GM19328 (cell line): Measurements from ENCODE around the gene ESRP2.

Experiments
- ATAC-seq: cut with Tn5 transposase; IDR thresholded peaks from one replicate; pipeline ENCODE4 v1.9.1; 2021; ENCODE audit warnings: mild to moderate bottlenecking, moderate library complexity; ENCODE audit not compliant: unreplicated experiment

ESRP2 gene

DNA sequence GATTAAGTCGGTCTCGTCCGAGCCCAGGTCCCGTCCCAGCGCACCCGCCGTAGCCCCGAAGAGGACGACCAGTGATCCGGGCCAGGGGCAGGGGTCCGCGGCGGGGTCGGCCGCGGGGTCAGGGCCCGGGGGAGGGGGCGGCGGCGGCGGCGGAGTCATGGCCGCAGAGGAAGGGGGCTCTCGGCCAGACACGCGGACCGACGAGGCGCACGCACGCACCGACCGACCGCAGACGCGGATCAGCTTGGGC lies at the start of gene ESRP2:
ESRP2 (minus strand) TSS at position 241 of the 250 bp plus-strand sequence; CDS start at position 159, 82 bp downstream.
- no peak for ATAC-seq

DNA sequence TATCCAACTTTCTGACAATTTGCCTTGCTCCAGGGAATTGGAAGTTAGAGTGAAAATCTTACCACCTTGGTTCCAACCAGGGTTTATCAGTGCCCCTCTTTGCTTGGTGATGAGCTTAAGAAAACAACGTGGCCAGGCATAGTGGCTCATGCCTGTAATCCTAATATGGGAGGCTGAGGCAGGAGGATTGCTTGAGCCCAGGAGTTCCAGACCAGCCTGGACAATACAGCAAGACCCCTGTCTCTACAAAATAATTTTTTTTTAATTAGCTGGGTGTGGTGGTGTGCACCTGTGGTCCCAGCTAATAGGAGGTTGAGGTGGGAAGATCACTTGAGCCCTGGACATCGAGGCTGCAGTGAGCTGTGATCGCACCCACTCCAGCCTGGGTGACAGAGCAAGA lies 49.8 kb upstream of the ESRP2 start:
- no peak for ATAC-seq

DNA sequence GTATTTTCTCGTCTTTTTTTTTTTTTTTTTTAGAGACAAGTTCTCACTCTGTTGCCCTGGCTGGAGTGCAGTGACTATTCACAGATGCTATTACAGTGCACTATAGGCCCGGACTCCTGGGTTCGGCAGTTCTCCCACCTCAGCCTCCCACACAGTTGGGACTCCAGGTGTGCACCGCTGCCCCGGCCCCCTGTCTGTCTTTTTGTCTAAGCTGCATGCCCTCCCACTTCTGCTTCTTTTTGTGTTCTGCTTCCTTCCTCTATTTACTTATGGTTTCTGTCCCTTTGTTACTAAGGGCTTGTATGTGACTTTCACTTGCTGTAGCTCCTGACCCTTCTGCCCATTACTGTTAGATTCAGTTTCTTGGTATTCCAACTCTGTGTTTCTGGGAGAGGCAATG lies 48.9 kb upstream of the ESRP2 start:
- ATAC-seq, result peak; percentile 38

DNA sequence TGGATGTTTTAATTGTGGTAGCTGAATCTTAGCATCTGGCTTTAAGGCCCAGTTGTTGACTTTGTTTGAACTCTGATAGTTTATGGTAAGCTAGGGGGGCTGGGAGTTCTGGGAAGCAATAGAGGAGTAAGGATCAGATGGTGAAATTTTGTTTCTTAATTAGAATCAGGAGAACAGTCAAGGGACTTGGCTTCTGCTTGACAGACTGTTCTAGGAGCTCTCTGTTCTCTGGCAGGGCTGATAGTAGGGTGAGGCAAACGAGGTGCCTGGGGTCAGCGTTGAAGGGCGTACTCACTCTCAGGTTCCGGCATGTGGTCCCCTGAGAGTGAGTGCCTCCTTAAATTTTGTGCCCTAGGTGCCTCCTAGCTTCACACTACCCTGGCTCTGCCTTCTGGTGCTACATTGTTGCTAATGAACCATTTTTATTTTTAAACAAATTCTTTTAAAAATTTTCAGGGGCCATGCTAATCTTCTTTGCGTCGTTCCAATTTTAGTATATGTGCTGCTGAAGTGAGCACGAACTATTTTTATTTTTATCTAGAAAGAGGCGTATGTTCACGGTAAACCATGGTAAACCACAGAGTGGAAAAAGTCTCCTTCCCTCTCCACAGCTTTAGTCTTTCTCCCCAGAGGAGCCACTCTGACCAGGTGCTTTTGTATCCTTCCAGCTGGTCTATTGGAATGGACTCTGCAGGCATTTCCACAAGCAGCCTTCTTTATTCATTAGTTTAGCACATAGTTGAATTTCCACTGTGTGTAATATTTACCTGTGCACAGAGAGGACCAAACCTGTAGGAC lies 48.1 kb upstream of the ESRP2 start:
- no peak for ATAC-seq

DNA sequence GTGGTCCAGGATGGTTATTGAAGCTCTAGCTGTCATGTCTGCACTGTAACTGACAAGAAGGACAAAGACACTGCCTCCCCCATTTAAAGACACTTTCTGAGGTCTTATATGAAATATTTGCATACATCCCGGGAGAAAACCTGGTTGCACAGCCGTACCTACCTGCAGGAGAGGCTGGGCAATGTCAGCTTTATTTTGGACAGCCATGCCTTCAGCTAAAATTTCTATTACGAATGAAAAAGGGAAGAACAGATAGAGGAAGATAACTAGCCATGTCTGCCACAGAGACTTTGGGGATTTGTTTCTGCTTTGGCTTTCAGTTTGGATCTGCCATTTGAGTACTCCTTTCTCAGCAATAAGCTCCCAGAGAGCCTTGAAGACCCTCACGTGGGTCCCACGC lies 47.4 kb upstream of the ESRP2 start:
- no peak for ATAC-seq

DNA sequence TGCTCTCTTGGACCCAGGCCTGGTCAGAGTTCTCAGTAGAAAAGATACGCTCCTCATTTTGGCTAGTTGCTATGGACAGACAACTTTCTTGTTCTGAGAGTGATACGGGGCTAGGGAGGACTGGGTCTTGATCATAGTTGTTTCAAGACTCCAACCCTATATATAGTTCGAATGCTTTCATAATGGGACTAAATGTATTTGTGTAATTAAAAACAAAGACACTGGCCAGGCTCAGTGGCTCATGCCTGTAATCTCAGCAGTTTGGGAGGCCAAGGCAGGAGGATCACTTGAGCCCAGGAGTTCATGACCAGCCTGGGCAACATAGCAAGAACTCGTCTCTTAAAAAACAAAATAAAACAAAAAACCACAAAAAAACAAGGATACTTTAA lies 46.1 kb upstream of the ESRP2 start:
- no peak for ATAC-seq

DNA sequence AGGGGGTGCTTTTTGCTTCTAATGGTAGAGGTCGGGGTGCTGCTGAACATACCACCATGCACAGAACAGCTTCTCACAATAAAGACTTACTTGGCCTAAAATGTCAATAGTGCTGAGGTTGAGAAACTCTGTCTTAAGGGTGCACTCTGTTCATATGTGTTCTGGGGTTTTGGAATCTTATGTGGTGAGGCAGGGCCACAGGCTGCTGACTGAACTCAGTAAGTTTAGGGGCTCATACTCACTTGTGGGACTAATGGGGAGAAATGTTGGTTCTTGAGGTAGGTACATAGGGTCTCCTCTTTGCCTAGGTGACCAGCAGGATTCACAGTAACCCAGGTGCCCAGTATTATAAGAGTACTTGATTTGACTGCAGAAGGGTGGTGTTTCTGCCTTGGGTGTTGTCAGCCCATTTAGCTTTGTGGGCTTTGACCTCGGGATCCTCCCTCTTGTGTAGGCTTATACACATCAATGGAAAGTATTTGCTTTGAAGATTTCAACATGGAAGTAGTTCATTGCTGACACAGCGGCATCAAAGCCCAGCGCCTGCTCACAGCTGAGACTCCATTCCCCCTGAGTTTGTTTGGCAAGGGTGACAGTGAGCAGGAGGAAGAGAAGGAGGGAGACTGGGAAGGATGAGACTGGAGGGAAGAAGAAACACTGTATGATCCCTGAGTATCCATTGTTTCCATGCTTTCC lies 45.6 kb upstream of the ESRP2 start:
- ATAC-seq, result no peak

DNA sequence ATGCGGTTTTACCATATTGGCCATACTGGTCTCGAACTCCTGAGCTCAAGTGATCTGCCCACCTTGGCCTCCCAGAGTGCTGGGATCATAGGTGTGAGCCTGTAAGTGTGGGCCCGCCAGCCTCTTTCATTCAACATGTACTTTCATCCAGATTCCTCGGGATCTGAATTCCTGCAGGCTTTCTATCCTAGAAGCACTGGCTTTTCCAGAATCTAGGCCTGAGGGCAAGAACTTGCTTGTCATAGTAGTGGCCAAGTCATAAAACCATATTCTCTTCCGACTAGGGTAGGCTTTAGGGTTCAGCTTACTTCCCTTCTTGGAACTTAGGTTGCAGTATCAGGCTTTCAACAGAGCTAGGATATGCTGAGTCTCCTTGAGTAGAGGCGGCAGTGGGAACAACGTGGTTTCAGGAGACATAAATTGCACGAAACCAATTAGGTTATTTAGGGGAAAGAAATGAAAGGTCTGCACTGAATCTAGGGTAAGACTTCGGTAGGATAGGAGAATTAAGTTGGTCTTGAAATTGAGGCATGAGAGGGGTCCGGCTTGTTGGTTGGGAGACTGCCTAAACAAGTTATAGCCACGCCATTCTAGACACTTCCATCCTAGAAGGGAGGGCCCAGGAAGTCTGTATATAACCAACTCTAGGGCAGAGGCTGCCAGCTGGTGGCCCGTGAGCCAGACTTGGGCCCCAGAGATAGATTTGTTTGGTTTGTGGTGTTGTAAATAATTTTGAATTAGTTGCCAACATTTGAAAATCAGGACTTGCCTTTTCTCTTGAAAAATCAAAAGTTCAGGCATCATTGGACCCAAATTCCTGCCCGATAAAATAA lies 44.0 kb upstream of the ESRP2 start:
- ATAC-seq, result no peak

DNA sequence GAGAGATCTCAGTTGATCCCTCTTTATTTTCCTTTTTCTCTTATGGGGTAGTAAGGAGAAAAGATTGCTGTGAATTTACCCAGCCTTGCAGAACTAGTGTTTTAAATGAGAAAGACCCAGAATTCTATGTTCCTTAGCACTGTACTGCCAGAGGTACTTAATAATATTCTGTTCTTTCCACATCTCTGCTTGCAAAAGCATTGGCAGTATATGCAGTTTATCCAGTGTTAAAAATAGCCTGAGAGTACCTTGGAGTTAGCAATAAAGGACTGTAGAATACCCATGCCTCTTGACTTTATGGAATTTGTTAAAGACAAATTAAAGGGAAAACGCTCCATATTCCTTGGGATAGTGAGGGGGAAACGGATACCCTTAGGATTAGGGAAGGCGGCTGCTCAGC lies 40.3 kb upstream of the ESRP2 start:
- no peak for ATAC-seq

DNA sequence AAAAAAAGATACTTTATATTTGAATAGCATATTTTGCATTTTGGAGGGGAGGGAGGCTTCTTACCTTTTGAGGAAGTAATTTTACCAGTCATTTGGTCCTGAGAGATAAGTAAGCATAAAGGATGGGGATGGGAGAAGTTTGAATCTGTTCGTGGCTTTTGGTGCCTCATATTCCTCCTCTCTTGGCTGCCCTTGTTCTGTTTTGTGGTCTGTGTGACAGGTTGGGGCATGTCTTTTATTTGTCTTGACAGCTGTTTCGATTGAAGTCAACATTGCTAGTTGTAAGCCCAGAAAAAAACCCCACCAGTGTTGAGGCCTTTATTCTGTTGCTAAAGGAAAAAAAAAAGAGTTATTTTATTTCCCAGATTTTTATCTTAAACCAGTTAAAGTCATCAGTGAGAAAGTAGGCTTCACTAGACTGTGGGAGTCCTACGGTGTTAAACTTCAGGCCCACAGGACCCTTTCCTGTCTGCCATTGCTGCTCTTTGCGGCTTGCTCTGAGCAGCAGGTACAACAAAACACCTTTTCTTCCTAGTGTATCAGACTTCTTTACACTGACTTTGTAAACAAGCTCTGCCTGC lies 39.8 kb upstream of the ESRP2 start:
- no peak for ATAC-seq

DNA sequence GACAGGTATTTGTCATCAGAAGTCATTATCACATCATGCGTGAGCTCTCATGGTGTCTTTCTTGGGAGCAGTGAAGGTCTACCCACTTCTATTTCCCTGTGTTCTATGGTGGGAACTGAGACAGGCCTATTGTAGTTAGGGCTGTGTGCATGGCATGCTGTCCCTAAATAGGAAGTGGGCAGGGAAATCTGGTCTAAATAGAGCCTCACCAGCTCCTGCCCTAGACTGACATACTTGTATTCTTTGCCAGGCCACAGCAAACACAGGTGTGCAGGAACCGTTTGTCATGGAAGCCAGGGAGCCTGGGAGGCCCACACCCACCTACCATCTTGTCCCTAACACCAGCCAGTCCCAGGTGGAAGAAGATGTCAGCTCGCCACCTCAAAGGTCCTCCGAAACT lies 38.5 kb upstream of the ESRP2 start:
- no peak for ATAC-seq

DNA sequence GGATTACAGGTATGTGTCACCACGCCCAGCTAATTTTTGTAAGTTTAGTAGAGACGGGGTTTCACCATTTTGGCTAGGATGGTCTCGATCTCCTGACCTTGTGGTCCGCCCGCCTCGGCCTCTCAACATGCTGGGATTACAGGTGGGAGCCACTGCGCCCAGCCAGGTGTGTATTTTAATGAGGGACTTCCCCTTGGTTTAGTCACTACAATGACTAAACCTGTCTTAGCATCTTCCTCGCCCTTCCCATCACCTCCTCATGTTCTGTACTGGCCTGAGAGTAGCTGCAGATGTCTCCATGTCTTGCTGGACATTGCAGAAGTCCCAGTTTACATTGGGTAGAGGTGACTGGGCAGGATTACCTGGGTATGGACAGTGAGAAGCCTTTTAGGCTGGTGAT lies 38.0 kb upstream of the ESRP2 start:
- ATAC-seq, result no peak

DNA sequence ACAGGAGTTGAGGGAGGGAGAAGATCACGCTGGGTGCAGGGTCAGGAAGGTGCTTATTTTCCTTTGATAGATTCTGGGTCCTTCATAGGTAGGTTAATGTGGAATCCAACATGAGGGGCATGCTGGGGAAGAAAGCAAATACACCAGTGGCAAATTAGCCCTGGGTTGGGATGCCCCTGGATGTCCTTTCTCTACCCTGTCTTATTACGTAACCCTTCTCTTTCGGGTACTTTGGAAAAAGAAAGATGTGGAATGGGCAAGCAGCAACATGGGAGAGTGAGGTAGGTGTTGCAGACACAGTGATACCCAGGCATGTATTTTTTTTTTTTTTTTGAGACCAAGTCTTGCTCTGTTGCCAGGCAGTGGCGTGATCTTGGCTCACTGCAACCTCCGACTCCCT lies 37.5 kb upstream of the ESRP2 start:
- ATAC-seq, result no peak

DNA sequence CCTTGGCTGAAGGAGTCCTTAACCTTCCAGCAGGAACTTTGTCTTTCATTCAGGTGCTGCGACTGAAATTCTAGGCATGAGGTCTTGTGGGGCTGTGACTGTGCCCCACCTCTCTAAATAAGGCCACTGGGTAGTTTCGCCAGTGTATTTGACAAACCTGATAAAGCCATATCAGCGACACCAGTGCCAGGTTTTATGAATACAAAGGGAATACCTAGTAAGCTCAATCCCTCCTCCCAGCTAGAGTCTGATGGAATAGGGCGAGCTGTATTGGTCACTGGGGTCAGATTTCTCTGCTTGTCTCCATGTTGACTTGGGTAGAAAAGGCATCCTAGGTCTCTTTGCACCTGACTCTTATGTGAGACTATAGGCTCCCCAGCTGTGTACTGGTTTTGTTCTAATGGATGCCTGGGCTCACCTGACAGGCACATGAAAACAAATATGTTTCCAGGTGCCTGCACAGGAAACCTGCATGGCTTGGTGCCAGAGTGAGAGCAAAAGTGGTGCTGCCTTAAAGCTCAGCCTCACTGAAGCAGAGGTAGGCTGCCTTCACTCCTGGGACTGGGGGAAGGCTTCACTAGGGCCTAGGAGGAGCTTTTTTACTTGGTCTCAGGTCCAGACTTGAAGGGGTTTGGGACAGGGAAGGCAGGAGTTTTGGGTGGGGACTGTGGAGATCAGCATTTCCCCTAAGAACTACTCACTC lies 36.7 kb upstream of the ESRP2 start:
- ATAC-seq, result no peak

DNA sequence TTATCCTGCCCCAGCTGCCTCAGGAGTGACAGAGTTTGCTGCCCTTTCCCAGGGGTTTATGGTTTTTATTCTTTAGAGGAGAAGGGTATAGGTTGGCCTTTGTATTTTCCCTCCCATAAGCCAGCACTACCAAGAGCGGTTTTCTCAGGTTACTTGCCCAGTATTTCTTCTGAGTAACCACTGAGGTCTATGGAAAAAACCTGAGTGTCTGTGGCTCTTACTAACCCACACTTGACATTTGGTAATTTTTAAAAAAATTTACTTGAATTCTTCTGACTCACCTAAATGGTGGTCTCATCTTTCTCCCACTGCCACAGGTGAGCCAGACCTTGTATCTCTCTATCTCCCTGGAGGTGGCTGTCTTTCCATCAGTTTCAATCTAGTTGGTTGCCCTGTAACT lies 34.4 kb upstream of the ESRP2 start:
- ATAC-seq, result no peak

DNA sequence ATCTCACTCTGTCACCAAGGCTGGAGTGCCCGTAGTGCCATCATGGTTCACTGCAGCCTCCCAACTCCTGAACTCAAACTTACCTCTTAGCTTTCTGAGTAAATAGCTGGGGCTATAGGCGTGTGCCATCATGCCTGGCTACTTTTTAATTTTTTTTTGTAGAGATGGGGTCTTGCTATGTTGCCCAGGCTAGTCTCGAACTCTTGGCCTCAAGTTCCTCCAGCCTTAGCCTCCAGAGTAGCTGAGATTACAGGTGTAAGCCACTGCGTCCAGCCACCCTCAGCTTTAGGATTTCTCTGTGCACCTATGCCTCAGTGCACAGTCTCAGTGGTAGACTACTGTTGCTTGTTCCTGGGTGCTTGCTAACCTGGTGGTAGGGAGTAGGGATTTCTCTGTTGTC lies 33.9 kb upstream of the ESRP2 start:
- no peak for ATAC-seq

DNA sequence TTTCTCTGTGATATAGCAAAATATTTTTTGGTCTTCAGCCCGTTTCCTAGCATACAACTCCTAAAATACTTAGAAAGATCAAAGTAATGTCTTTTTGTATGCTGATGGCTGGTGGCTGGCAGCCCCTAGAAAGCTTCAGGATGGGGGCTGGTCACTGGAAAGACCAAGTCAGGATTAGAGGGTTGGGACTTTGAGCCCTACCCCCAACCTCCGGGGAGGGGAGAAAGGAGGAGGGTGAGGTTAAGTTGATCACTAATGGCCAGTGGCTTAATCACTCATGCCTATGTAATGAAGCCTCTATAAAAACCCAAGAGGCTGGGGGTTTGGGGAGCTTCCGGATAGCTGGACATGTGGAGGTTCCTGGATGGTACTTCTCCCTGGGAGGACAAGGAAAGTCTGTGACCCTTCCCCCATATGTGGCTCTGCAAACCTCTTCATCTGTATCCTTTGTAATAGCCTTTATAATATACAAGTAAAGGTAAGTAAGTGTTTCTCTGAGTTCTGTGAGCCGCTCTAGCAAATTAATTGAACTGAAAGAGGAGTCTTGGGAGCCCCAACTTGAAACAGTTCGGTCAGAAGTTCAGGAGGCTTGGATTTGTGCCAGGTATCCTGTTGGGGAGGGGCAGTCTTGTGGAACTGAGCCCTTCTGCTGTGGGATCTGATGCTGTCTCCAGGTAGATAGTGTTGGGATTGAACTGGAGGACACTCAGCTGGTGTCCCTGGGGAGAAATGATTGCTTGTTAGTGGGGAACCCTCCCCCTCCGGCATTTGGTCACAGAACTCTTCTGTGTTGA lies 31.9 kb upstream of the ESRP2 start:
- no peak for ATAC-seq

DNA sequence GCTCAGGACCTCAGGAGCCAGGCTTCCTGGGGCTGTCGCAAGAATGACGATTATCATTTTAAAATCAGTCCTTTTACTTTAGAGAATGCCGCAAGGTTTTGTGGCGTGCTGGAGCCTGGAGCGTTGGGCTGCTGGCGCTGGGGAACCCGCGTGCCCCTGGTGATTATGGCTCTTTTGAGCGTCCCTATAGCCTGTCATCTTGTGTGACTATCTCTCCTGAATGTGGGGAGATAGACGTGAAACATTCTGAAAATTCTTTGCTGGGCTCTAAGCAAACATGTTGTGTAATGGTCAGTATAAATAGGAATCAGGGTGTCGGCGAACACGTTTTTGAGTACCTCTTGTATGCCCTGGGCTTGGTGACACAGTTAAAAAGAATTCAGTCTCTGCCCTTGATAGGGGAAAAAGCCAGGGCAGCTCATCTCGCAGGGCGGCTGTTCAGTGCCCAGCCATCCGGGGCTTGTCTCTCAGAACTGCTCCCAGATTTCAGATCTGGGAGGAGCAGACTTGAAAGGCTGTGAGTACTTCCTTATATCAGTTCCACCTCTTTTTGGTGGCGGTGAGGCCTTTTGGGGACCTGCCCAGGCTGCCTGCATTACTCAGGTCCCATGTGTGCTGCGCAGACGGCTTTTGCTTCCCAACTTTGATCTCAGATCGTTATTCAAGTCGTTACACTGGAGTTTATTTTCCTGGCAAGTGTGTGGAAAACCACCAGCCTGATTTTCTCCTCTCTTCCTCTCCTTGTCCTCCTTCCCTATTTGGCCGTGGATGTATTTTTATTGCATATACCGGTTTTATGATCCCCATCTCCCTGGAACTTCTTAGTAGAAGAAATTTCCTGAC lies 29.4 kb upstream of the ESRP2 start:
- ATAC-seq, result no peak
